Caki2 (cell line): ENCODE results near the gene CDT1. TPM values are rescaled to one million over a fixed set of nuclear protein-coding genes. Genes with fewer than 3 reads are reported as not detected.

Experiments used
- DNase-seq: peaks from one replicate; pipeline ENCODE4 v3.0.0-alpha.2; 2015; ENCODE audit warnings: low read depth
- in situ Hi-C: cut with HindIII; loops from 2 replicates; pipeline ENCODE4 v1.10.0; 2016; ENCODE audit warnings: low sequenced_read_pairs, low pct_unique_long_range_greater_than_20kb, mixed read lengths
- total RNA-seq: library from RNA; depleted of rRNA; stranded (reverse); fragments of >200 nt; shearing (Covaris generic); gene quantifications from 2 replicates; pipeline ENCODE4 v1.2.3, GENCODE V29; 2014; ENCODE audit warnings: low replicate concordance

Gene CDT1
- total RNA-seq, 1 experiment from 2014 or later, result 24.6 TPM

DNA sequence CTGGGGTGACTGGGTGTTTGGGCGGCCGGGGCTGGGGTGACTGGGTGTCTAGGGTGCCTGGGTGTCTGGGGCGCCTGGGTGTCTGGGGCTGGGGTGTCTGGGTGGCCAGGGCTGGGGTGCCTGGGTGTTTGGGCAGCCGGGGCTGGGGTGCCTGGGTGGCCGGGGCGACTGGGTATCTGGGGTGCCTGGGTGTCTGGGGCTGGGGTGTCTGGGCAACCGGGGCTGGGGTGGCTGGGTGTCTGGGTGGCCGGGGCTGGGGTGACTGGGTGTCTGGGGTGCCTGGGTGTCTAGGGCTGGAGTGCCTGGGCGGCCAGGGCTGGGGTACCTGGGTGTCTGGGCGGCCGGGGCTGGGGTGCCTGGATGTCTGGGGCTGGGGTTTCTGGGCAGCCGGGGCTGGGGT, 21.6 kb downstream of the CDT1 start:
- in situ Hi-C loops, result no loop called here
- no peak for DNase-seq

DNA sequence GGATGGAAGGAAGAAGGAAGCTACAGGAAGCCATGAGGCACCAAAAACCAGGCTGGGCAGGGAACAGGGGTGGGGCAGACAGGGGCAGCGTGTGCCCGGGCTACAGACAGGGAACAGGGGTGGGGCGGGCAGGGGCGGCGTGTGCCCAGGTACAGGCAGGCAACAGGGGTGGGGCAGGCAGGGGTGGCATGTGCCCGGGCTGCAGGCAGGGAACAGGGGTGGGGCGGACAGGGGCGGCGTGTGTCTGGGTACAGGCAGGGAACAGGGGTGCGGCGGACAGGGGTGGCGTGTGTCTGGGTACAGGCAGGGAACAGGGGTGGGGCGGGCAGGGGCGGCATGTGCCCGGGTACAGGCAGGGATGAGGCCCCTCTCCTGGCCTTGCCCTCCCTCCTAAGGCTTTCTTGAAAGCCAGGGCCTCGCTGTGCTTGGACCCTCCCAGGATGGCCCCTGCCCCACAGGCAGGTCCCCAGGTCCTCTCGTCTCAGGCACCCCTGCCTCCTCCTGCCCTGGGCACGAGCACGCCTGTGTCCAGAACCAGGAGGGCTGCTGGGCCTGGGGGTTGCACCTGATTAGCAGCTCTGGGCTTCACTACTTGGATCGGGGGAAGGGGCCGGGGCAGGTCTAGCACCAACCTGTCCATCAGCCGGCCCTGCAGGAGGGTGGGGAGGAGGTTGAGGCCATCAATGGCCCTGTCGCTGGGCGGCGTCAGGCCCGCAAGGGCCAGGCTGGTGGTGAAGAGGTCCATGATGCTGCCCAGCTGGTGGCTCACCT, 22.7 kb downstream of the CDT1 start:
- no peak for DNase-seq
- in situ Hi-C loops, result no loop called here

DNA sequence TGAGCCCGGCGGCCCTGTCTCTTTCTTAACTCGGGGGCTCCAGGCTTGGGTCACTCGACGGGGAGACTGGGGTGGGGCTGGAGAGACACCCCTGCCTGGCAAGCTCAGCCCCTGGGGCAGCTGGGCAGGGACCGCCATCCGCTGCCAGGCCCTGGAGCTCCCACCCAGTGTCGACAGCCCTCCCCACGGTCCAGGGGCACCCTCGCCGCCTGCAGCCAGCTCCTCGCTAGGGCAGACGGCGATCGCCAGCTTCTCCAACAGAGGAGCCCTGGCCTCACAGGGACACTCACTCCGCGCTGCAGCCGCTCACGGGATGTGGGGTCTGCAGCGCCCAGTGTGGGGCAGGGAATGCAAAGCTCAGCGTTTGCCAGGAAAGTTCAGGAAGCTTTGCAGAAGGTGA, 24.1 kb downstream of the CDT1 start:
- in situ Hi-C loops, result no loop called here
- no peak for DNase-seq

DNA sequence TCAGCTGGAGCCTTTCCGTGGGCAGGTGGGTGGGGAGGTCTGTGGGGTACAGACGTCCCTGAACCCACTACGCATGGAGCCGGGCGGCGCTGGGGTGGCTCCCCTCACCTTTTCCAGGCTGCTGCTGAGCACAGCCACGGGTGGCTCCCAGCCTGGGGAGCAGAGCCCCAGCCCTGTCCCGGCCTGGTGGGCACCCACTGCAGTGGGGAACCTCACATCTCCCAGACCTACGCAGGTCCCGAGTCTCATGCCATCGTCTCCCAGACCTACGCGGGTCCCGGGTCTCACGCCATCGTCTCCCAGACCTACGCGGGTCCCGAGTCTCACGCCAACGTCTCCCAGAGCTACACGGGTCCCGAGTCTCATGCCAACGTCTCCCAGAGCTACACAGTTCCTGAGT, 25.1 kb downstream of the CDT1 start:
- in situ Hi-C loops, result no loop called here
- DNase-seq, result no peak

DNA sequence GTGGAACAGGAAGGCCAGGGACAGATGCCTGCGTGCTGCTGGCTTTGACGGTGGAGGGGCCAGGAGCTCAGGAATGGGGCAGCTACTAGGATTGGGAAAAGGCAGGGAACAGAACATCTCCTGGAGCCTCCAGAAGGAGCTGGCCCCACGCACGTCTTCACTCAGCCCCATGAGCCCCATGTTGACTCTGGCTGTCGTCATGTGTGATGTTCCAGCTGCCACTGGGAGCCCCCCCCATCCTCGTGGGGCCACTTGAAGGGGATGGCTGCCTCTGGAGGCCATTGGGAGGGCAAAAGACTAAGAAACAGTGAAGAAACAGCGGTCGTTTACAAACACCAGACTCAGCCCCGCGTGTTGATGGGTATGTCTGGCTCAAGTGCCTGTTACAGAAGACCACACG, 26.7 kb downstream of the CDT1 start:
- no peak for DNase-seq
- in situ Hi-C loops, result no loop called here

DNA sequence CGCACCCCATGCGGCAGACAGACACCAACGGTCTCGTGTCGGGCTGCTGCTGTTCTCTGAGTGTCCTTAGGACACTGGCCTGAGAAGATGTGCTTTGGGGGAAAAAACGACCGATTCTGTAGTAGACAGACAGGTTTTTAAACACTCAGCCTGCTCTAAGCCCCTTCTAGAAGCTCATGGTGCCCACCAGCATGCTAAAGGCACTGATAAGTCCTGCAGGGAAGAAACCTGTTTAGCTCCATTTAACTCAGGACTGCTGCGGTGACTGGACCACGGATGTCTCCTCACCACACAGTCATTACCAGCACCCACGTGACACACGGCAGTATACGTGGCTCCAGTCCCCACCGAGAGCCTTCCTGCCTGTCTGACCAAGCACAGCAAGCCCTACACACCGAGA, 27.2 kb downstream of the CDT1 start:
- no peak for DNase-seq
- in situ Hi-C loops, result no loop called here

DNA sequence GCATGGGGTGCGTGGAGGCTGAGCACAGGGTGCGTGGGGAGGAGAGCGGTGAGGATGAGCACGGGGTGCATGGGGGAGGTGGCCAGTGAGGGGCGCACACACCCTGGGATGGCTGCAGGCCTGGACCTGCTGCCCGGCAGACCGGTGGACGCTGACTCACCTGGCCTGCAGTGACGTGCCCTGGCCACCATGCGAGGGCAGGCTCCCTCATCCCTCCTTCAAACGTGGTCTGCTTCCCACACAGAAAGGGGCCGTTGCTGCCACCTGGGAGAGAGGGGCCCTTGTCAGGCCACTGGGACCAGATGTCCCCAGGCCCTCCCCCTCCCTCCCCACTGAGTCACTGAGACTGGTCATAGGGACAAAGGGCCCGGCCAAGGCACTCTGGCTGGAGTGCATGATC, 28.2 kb downstream of the CDT1 start:
- in situ Hi-C loops, result no loop called here
- peak; percentile 33 for DNase-seq

DNA sequence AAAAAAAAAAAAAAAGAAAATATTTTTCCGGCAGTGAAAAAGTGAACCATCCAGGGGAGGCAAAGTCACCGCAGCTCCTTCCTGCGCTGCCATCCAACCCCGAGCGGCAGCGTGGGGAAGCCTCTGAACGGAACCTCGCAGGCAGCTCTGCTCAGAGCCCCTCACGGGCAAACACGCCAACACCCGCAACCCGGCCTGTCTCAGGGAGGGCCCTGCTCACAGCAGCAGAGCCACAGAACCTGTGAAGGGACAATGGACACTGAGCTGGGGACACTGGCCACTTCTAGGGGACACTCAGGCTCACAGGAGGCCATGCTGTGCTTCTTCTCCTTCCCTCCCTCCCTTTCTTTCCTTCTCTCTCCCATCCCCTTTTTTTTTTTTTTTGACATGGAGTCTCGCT, 29.5 kb downstream of the CDT1 start:
- in situ Hi-C loops, result no loop called here
- no peak for DNase-seq

DNA sequence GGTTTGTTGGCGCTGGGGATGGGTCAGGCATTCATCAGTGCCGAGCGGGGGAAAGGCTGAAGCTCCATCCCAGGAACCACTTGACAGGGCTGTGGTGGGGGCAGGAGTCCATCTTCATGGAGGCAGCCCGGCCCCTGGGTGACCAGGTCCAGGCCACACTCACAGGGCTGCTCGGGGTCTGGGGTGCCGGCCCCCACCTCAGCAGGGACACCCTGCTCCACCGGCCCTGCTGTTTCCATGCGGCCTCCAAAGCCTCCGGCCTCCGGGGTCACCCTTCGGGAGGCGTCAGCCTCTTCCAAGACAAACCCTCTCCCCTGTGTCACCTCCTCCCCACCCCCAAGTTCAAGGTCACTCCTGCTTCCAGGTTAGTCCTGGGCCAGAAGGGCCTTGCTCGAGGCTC, 31.1 kb downstream of the CDT1 start:
- in situ Hi-C loops, result no loop called here
- no peak for DNase-seq

DNA sequence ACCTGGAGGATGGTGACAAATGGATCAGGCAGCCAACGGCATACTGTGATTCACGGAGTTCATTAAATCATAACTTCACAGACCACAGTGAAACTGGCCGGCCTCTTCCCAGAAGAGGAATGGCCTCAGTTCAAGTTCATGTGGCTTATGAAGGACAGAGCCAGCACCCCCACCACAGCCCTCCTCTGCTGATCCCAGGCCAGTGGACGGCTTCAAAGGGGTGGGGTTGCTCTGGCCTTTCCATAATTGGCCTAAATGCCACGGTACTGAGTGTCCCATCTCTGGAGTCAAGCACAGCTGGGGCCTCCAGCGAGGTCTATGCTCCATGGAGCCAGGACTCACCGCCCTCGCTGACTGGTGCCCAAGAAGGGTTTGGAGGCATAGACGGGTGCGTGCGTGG, 31.8 kb downstream of the CDT1 start:
- in situ Hi-C loops, result no loop called here
- DNase-seq, result no peak

DNA sequence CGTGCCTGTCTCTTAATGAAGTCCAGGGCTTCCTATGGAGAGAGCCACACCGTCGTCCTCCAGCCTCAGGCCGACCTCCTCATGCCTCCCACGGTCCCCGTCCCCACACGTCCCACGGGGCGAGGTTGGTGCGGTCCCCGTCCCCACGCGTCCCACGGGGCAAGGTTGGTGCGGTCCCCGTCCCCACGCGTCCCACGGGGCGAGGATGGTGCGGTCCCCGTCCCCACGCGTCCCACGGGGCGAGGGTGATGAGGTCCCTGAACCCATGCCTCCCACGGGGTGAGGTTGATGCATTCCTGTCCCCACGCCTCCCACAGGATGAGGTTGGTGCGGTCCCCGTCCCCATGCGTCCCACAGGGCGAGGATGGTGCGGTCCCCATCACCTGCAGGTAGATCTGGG, 32.2 kb downstream of the CDT1 start:
- DNase-seq, result no peak
- in situ Hi-C loops, result no loop called here

DNA sequence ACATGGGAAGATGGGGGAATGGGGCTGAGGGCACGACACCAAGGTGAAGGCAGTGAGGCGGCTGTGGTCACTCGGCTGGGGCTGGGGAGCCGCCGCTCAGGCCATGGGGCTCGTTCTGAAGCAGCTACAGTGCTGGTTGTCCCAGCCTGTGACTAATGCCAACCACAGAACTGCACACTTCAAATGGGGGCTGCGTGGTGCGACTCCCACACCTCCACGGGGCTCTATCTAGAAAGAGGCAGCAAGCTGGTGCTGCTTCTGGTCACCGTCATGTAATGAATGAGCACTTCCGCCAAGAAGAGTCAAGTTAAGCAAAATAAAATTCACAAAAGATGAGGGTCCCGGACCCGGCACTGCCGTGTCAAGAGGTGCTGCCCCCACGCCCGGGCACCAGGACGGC, 33.2 kb downstream of the CDT1 start:
- DNase-seq, result no peak
- in situ Hi-C loops, result no loop called here

DNA sequence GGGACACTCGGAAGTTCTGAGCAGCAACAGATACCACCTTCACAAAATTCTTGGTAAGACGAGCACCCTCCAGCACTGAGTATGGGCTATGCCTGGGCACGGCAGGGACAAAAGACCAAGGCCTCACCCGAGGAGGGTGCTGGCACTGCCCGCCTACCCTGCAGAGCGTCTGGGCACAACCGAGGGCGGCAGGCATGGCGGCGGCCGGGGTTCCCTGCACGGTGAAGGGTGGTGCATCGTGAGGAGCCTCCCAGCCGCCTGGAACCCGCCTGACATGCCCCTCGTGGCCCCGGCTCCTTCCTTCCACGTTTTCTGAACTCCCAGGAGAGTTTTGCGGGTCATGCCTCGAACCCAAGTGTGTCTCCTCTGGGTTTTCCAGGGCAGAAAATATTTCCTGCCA, 34.2 kb downstream of the CDT1 start:
- in situ Hi-C loops, result no loop called here

DNA sequence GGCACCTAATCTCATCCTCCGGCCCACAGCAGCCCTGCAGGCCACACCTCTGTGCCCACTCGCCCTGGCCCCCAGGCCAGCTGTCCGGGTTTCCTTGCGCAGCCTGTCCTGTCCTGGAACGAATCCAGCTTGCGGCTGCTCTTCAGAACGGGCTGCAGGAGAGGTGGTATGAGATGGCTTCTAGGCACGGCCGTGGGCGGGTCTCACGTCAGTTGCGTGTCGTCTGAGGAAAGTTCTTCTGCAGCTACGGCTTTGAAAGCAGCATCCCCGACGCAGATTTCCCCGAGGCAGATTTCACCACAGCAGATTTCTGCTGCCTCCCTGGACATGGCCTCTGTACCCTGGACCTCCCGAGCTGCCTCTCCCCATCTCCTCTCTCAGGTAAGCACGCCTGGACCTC, 35.0 kb downstream of the CDT1 start:
- no peak for DNase-seq
- in situ Hi-C loops, result no loop called here

More for the DNA sequence above, 34.2 kb downstream of the CDT1 start:
- no peak for DNase-seq

DNA sequence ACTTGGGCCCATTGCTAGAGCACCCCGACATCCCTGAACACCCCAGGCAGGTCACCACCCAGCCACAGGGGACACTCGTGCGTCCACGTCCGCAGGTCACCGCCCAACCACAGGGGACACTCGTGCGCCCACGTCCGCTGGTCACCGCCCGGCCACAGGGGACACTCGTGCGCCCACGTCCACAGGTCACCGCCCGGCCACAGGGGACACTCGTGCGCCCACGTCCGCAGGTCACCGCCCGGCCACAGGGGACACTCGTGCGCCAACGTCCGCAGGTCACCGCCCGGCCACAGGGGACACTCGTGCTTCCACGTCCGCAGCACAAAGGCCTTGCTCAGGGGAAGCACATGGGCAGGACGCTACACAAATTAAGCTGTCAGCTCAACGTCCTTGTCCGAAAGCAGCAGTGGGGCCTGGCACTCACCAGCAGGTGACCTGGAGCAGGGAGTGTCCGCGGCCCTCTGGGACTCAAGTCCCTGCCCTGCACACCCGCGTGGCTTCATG, 35.5 kb downstream of the CDT1 start:
- in situ Hi-C loops, result no loop called here
- DNase-seq, result no peak

DNA sequence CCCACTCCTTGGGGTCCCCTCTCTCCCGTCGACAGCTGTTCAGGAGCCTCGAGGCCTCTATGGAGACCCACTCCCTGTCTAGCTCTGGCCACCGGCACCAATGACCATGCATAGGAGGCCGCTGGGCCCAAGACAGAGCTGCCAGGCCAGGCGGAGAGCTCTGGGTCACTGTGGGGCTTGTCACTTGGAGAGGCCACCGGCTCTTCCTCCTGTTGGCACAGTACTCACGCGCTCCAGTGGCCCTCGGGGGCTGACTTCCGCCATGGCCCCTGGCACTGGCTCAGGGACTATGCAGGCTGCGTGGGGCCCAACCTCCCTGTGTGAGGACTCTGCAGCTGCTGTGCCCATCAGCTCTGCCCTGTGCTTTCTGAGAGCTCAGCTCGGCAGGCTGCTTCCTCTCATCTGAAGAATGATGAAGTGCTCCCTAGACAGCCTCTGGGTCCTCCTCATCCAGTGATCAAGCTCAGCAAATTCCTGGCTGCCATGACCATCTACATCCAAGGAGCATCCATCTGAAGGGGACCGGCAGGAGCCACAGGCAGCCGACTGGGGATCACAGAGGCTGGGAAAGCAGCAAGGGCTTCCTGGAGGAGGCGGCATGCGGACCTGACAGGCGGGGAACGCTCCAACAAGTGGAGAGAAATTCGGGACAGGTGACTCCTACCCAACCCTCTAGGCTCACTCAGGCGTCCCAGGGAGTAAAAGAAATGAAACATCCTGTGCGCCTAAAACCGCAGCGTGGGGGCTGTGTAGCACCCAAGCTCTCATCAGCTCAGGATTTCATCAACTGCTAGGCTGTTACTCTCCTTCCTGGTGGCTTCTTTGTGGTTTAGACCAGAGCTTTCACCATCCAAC, 36.4 kb downstream of the CDT1 start:
- in situ Hi-C loops, result no loop called here
- no peak for DNase-seq

DNA sequence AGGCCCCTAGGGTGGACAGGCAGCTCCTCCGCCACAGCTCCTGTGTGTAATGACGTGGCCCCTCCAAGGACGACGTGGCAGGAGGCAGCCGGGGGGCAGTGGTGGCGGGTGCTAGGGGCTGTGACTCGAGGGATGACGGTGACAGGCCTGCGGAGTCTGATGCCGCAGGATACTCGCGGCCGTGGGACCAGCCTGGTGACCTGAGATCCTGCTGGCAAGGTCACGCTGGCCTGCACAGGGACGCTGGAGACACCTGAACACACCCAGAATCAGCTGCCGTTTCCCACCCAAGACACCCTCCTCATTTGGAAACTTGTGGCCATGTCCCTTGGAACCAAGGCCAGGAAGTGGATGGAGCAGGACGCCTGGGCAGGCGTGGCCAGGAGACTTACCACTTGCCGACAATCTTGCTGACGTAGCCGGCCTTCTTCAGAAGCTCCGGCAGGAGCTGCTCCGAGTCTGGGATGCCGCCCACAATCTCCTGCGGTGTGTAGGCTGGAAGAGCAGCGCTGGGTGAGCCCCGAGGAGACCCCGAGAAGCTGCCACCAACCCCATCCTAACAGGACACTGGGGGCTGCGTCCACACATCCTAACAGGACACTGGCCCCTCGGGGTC, 37.1 kb downstream of the CDT1 start:
- no peak for DNase-seq
- in situ Hi-C loops, result no loop called here

DNA sequence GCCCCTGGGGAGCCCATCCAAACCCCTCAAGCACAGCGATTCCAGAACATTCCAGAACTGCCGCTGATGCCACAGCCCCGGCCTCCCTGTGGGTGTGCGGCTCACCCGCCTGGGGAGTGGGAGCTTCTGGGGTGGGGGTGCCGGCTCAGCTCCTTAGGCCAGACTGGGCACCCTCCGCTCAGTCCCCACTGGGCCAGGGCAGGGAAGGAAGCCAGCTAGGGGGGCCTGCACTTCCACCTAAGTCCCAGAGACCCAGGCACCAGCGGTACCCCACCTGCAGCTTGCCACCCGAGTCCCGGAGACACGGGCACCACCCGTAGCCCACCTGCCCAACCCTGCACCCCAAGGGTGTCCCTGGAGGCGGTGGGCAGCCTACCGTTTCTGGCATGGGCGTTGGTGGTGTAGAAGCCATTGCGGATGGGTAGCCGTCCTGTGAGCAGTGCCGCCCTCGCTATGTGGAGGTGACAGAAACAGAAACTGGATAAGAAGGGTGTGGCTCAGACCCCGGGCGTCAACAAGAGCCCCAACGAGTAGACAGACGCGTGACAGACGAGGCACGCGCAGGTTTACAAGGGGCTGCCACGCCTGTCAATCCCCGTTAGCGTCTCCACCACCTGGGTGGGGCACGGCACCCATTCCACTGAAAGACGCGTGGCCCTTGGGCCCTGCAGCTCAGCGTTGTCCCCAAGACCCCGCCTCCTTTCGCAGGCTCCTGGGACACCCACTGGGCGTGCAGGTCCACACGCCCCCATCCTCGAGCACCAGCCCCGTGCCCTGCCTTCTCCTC, 38.1 kb downstream of the CDT1 start:
- no peak for DNase-seq
- in situ Hi-C loops, result no loop called here
